OCI-LY7 (cell line): Measurements from ENCODE around the gene FBLN1. TPM values are rescaled to one million over a fixed set of nuclear protein-coding genes. Genes with fewer than 3 reads are reported as not detected.

Source experiments
- BruUV-seq: library from RNA; stranded (reverse); fragments of 400-500 nt; replicated peaks from 2 replicates; lab custom pipeline; 2021; lab: Mats Ljungman, UMichigan
- CTCF ChIA-PET: fragments of 300-600 bp; sonication (Branson Sonifier 250); formaldehyde crosslinking; loops from one replicate; lab custom pipeline; 2022; ENCODE audit warnings: antibody characterized with exemption; ENCODE audit not compliant: unreplicated experiment; lab: Charles Lee
- POLR2A ChIA-PET: fragments of 300-600 bp; sonication (Branson Sonifier 250); formaldehyde crosslinking; loops from one replicate; lab custom pipeline; 2022; ENCODE audit warnings: antibody characterized with exemption; lab: Charles Lee
- DNase-seq: peaks from one replicate; pipeline ENCODE4 v3.0.0-alpha.2; 2015; ENCODE audit warnings: low spot score
- H2AFZ ChIP-seq: fragments of 200-600 bp; sonication (generic), shearing (Covaris generic); 2 replicates; pipeline ENCODE4 v1.6.1; 2014; ENCODE audit warnings: mild to moderate bottlenecking, antibody characterized with exemption, low read length, moderate library complexity
- H3K27ac ChIP-seq: fragments of 200-600 bp; sonication (generic); 2 replicates; pipeline ENCODE4 v1.5.1; 2014; ENCODE audit warnings: mixed run types, low read depth, mild to moderate bottlenecking, moderate library complexity, low read length, inconsistent platforms; ENCODE audit not compliant: poor library complexity, severe bottlenecking
- H3K36me3 ChIP-seq: fragments of 200-600 bp; sonication (generic); 2 replicates; pipeline ENCODE4 v1.6.1; 2014; ENCODE audit warnings: mild to moderate bottlenecking, antibody characterized with exemption, low read length, moderate library complexity, mixed read lengths; ENCODE audit not compliant: insufficient read depth
- H3K4me1 ChIP-seq: fragments of 200-600 bp; sonication (generic); 2 replicates; pipeline ENCODE4 v1.5.1; 2014; ENCODE audit warnings: mild to moderate bottlenecking, low read length; ENCODE audit not compliant: insufficient read depth, poor library complexity, severe bottlenecking
- H3K4me2 ChIP-seq: fragments of 200-600 bp; sonication (generic); 2 replicates; pipeline ENCODE4 v1.6.1; 2014; ENCODE audit warnings: mild to moderate bottlenecking, low read length
- H3K4me3 ChIP-seq: fragments of 200-600 bp; sonication (generic); 2 replicates; pipeline ENCODE4 v1.5.1; 2014; ENCODE audit warnings: mild to moderate bottlenecking, low read depth, low read length; ENCODE audit not compliant: poor library complexity, severe bottlenecking
- H3K79me2 ChIP-seq: fragments of 200-600 bp; sonication (generic); 2 replicates; pipeline ENCODE4 v1.6.1; 2016; ENCODE audit warnings: low read depth, mild to moderate bottlenecking, low read length, moderate library complexity, mixed read lengths; ENCODE audit not compliant: insufficient read depth
- H3K9me2 ChIP-seq: fragments of 200-600 bp; sonication (generic); 2 replicates; pipeline ENCODE4 v1.6.1; 2016; ENCODE audit warnings: mild to moderate bottlenecking, low read length, mixed read lengths; ENCODE audit not compliant: insufficient read depth
- H3K9me3 ChIP-seq: fragments of 200-600 bp; sonication (generic); 2 replicates; pipeline ENCODE4 v1.6.1; 2014; ENCODE audit warnings: mild to moderate bottlenecking, mixed run types, low read length, mixed read lengths
- H4K20me1 ChIP-seq: fragments of 200-600 bp; sonication (generic); 2 replicates; pipeline ENCODE4 v1.6.1; 2014; ENCODE audit warnings: mild to moderate bottlenecking, antibody characterized with exemption, low read length, moderate library complexity, mixed read lengths; ENCODE audit not compliant: insufficient read depth
- EZH2phosphoT487 ChIP-seq: fragments of 200-600 bp; sonication (generic); IDR thresholded peaks from 2 replicates; pipeline ENCODE4 v1.6.1; 2018; ENCODE audit warnings: low read depth, borderline replicate concordance, mild to moderate bottlenecking, mixed run types, antibody characterized with exemption, low read length, moderate library complexity, mixed read lengths
- intact Hi-C: fragments of 100-400 bp; cut with micrococcal nuclease; formaldehyde crosslinking; loops from one replicate; pipeline ENCODE4 v1.10.0; 2022; ENCODE audit not compliant: unreplicated experiment
- total RNA-seq, 2 experiments: library from RNA; depleted of rRNA in 1 of 2; stranded (reverse); fragments of >200 nt in 1 of 2; shearing (Covaris generic) in 1 of 2; gene quantifications; 2 replicates each; pipeline ENCODE4 v1.2.3, GENCODE V29; 2014 to 2022
- TF ChIP-seq, protein P1 (sequence below): fragments of 200-600 bp; sonication (generic); conservative IDR thresholded peaks from 2 replicates; pipeline ENCODE4 v1.5.1; 2014; ENCODE audit warnings: mild to moderate bottlenecking, antibody characterized with exemption, low read length, moderate library complexity, mixed read lengths

FBLN1 gene
- total RNA-seq, 2 experiments from 2014 or later: not detected

DNA sequence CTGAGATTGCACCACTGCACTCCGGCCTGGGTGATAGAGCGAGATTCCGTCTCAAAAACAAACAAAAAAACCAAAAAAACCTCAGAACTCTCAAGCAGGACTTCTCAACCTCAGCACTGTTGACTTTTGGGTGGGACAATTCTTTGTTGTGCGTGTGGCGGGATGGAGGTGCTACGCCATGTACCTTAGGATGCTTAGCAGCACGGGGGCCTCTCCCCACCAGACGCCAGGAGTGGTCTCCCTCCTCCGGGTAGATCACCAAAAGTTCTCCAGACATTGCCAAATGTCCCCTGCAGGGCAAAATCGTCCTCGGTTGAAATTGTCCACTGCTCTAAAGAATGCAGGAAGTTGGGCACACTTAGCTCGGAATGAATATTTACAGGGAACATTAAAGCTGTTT, 142.0 kb downstream of the FBLN1 start:
- no peak overlapping the region for H2AFZ ChIP-seq
- no peaks in the 10 kb centered on the region for H3K4me1 ChIP-seq
- TF ChIP-seq, protein P1, sequence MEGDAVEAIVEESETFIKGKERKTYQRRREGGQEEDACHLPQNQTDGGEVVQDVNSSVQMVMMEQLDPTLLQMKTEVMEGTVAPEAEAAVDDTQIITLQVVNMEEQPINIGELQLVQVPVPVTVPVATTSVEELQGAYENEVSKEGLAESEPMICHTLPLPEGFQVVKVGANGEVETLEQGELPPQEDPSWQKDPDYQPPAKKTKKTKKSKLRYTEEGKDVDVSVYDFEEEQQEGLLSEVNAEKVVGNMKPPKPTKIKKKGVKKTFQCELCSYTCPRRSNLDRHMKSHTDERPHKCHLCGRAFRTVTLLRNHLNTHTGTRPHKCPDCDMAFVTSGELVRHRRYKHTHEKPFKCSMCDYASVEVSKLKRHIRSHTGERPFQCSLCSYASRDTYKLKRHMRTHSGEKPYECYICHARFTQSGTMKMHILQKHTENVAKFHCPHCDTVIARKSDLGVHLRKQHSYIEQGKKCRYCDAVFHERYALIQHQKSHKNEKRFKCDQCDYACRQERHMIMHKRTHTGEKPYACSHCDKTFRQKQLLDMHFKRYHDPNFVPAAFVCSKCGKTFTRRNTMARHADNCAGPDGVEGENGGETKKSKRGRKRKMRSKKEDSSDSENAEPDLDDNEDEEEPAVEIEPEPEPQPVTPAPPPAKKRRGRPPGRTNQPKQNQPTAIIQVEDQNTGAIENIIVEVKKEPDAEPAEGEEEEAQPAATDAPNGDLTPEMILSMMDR: no peak
- no peak for TF ChIP-seq EZH2phosphoT487
- no peak for DNase-seq
- H3K9me2 ChIP-seq: no peaks in the 10 kb centered on the region
- no peaks in the 10 kb centered on the region for H4K20me1 ChIP-seq
- ChIA-PET POLR2A (no interaction called here), CTCF (no interaction called here)
- H3K4me2 ChIP-seq: no peak overlapping the region
- H3K79me2 ChIP-seq: no peaks in the 10 kb centered on the region
- intact Hi-C loops: loop anchor here (2.0 to 5.0 kb wide), 2 partner anchors 62 to 220 kb away; no protein-coding TSS in a partner anchor
- no peaks in the 10 kb centered on the region for H3K9me3 ChIP-seq
- no TSS peak for BruUV-seq
- H3K4me3 ChIP-seq: no peak overlapping the region
- no peak overlapping the region for H3K27ac ChIP-seq
- no peaks in the 10 kb centered on the region for H3K36me3 ChIP-seq

DNA sequence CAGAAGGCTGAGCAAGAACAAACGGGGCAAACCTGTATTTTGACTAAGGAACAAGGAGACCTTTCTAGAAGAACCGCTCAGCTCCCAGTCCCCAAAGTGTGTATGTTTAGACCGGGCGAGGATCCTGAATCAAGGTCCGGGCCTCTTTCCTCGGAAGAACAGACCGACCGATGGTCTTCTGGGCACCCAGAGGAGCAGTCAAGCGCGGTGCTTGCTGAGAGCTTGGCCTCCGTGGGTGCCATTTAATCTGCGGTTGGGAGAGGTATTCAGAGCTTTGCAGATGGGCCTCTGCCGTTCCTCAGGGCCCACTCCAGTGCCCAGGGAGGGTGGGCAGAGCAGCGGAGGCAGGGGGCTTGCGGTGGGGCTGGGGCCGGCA, 142.5 kb downstream of the FBLN1 start:
- H3K27ac ChIP-seq: no peak overlapping the region
- H3K4me1 ChIP-seq: no peaks in the 10 kb centered on the region
- H3K79me2 ChIP-seq: no peaks in the 10 kb centered on the region
- no TSS peak for BruUV-seq
- intact Hi-C loops: loop anchor here (2.0 kb wide), 1 partner anchor 220 kb away; no protein-coding TSS in a partner anchor
- H3K4me2 ChIP-seq: no peak overlapping the region; the same call in 1 of the 2 replicates
- DNase-seq: no peak
- TF ChIP-seq, protein P1: no peak
- TF ChIP-seq EZH2phosphoT487: no peak
- H3K9me2 ChIP-seq: no peaks in the 10 kb centered on the region
- ChIA-PET POLR2A (no interaction called here), CTCF (no interaction called here)
- H2AFZ ChIP-seq: no peak overlapping the region
- no peaks in the 10 kb centered on the region for H3K36me3 ChIP-seq
- H3K9me3 ChIP-seq: no peaks in the 10 kb centered on the region
- H3K4me3 ChIP-seq: no peak overlapping the region
- no peaks in the 10 kb centered on the region for H4K20me1 ChIP-seq

DNA sequence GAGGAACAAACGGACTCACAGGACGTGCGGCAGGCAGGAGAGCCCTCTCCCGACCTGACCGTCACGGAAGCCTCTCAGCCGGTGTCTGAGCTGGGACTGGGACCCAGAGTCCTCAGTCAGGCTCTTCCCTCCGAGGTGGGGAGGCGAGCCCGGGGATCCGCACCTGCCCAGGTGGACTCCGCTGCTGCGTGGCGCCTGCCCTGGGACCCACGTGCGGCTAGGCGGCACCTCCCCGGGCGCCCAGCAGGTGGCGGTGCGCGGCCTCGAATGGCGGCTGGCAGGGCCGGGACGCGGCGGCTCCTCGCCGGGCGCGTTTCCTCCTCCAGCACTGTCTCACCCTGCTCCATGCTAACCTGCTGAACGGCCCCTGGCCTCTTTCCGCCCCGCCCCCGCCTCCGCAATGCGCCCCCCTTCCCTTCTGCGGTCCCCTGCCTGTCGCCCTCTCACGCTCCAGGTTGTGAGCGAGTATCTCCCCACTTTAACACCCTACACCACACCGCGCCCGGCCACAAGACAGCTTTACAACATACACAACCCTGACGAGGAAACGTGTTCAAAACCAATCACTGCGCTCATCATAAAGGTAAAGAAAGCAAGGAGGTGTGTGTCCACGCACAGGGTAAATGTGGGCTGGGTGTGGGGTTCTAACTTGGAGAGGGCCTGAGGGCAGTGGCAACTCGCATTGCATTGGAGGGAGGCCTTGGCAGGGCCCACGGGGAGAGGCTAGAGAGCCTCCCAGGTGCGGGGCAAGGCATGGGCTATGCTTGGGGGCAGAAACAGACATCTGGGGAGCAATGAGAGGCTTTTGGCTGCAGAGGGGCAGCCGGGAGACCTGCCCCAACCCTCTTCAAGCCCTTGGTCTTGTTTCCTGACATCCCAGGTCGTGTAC, 143.1 kb downstream of the FBLN1 start:
- peak overlapping the region; percentile 10; the same call in 1 of the 2 replicates for H3K4me2 ChIP-seq
- H3K4me3 ChIP-seq: no peak overlapping the region
- H3K27ac ChIP-seq: no peak overlapping the region
- POLR2A ChIA-PET: no interaction called here
- no peaks in the 10 kb centered on the region for H3K9me3 ChIP-seq
- H3K79me2 ChIP-seq: no peaks in the 10 kb centered on the region
- H3K4me1 ChIP-seq: no peaks in the 10 kb centered on the region
- intact Hi-C loops: loop anchor here (1.0 to 2.0 kb wide), 2 partner anchors 186 to 219 kb away; no protein-coding TSS in a partner anchor
- H3K9me2 ChIP-seq: no peaks in the 10 kb centered on the region
- H2AFZ ChIP-seq: no peak overlapping the region
- CTCF ChIA-PET: no interaction called here
- TF ChIP-seq, protein P1: peak; percentile 83
- no peak for TF ChIP-seq EZH2phosphoT487
- DNase-seq: peak; percentile 57
- H3K36me3 ChIP-seq: no peaks in the 10 kb centered on the region
- H4K20me1 ChIP-seq: no peaks in the 10 kb centered on the region
- BruUV-seq: no TSS peak
